Measurements from ENCODE around the gene DRD4.
"Not testable (repeated sequence)": the region's sequence is repeated elsewhere in the genome, so short reads cannot be mapped to it uniquely, and the experiment has no call there.

The DRD4 gene

DNA sequence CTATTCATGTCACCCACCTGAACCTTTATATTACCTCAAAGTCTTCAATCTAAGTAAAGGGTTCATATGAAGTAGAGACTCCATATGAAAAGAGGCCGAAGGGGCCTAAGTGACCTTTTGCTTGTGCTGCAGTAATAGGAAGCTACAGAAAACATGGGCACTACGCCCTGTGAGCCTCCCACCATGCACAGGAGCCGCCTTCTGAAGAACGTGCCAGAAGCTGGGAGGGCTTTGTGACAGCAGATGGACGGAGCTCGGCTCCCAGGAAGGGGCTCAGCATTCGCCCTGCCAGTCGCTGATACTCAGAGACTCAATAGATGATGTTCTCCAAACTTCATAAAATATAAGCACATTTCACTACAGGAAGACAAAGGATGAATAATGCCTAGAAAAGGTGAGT, 36.8 kb downstream of the DRD4 start:
- no peak overlapping the region for H3K4me3 ChIP-seq (ENCODE audit: low read depth, low read length)

DNA sequence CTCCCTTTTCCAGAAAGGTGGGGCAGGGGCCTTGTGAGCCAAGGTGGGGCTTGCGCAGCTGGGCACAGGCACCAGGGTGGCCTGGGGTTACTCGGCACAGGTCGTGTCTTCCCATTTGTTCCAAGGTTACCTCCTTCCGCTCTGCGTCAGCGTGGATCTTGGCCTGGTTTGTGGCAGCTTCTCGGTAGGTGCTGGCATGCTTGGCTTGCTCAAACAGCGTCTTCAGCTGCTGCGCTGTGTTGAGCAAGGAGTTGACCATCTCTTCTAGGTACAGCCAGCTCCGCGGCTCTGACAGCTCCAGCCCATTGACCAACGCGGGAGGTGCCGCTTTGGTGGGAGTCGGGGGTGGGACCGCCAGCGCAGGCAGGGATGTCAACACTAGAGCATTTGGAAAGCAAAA, 37.3 kb downstream of the DRD4 start:
- no peak overlapping the region for H3K4me3 ChIP-seq (ENCODE audit: low read depth, low read length)

DNA sequence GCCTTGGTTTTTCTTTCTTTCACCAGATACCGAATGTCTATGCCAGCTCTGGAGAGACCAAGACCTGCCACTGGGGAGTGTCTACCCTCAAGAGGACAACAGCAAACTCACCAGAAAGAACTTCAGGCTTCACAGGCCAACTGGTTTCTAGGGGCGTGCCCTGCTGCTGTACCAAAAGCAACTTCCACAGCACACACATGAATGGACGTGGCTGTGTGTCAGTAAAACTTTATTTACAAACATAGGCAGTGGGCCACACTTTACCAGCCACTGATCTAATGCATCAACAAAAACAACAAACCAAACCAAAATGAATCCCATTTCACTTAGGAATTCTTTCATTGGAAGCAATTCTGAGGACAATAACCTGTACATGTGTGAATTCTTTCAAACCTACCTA, 41.2 kb downstream of the DRD4 start:
- no peak overlapping the region for H3K4me3 ChIP-seq (ENCODE audit: low read depth, low read length)

DNA sequence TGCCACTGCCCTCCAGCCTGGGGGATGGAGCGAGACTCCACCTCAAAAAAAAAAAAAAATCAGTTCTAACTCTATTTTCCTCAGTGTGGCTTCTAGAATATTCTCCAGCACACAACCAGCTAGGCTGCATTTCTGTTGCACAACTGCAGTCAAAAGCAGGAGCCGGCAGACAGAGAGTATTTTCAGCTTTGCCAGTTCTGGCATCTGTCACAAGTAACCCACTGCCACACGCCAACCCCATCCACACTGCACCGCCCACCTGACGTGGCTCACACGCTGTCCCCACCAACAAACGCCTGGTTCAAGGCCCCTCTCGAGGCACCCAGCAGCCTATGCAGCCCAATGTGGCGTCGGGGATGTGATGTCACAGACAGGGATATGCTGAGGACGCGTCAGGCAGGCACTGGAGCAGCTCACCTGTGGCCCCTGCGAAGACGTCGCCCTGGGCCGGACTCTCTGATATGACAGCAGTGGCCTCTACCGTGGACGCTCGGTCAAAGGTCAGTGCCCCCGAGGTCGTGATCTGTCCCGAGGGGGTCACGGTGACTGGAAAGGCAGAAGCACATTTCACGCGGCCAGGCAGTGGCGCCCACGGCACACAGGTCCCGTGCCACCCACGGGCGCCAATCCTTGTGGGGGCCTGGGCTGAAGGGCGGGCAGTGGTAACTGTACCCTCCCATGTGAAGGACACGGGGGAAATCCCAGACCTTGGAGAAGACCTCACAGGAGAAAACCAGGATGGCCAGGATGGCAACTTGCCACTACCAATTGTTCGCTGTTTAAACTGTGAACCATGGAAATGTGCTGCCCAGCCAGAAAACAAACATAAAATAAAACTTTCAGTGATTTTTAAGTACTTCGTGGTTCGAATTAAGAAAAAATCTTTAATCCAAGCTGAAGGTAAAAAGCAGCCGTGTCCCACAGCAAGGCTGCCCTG, 42.5 kb downstream of the DRD4 start:
- H3K4me3 ChIP-seq (ENCODE audit: low read depth, low read length): no peak overlapping the region

DNA sequence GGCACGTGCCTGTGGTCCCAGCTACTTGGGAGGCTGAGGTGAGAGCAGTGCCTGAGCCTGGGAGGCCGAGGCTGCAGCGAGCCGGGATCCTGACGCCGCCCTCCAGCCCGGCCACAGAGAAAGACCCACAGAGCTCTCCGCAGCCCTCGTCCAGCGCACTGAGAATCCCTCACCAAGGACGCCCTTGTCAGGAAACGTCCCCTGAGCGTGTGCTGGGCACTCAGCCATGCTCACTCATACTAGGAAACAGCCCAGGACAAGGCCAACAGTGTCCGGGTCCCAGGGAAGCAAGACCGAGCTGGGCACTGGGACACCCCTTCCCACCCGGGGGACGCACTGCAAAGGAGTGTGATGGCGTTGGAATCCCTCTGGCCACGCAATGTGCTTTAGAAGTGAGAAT, 43.4 kb downstream of the DRD4 start:
- H3K4me3 ChIP-seq (ENCODE audit: low read depth, low read length): no peak overlapping the region

DNA sequence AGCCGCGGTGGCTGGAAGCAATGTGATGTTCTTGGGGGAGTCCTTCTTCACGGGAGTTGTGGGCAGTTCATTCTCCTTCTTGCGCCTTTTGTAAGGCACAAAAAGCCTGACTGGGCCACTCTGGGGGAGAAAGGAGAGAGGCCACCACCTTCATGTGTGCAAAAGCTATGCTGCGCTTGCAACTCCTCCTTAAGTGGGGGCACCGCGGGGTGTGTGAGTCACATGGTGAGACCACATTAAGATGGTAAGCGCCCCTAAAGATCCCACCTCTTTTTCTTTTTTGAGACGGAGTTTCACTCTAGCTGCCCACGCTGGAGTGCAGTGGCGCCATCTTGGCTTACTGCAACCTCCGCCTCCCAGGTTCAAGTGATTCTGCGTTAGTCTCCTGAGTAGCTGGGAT, 43.9 kb downstream of the DRD4 start:
- no peak overlapping the region for H3K4me3 ChIP-seq (ENCODE audit: low read depth, low read length)

DNA sequence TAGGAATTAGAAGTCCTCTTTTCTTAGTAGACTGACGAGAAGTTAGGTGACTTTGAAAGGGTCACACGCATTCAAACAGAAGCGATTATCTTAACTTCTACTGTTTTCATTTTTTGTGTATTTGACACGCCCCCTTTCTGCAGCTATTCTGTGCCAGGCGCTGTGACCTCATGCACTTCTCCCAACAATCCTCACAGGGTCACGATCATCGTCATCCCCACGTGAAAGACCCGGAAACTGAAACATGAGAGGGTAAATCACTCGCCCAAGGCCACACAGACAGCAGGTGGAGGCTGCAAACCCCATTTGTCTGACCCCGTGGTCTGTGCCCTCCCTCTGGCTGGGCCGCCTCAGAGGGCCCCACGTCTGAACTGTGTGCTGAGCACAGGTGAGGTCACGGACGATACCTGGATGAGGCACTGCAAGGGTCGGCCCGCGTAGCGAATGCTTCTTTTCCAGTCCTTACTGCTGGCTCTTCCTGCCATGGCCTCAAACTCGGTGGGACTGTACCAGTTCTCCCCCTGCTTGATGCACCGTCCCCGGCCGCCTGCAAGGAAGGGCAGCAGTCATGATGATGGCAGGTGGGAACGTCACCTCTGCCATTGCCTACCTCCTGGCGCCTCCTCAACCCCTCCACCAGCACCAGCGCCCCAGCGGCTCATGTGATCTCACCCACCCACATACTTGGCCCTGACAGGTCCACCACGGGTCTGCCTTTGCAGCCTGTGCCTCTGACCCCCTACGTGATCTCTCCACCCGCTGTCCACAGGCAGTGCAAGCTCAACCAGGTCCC, 49.6 kb downstream of the DRD4 start:
- no peak overlapping the region for H3K4me3 ChIP-seq (ENCODE audit: low read depth, low read length)

DNA sequence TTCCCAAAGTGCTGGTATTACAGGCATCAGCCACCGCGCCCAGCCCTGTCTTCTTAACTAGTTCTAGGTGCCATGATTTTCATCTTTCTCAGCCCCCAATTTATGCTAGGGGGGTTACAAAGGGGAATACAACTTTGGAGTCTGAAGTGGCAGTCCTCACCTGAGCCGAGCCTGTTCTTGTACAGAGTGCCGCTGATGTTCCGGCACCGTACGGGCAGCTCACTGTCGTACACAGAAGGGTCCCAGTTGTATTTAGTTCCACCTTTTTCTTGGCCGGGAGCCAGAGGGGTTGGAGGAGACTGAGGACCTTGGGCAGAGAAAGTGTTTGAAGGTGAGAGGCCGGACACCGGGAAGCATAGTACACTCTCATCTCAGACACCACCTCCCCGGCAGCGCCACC, 50.7 kb downstream of the DRD4 start:
- no peak overlapping the region for H3K4me3 ChIP-seq (ENCODE audit: low read depth, low read length)

DNA sequence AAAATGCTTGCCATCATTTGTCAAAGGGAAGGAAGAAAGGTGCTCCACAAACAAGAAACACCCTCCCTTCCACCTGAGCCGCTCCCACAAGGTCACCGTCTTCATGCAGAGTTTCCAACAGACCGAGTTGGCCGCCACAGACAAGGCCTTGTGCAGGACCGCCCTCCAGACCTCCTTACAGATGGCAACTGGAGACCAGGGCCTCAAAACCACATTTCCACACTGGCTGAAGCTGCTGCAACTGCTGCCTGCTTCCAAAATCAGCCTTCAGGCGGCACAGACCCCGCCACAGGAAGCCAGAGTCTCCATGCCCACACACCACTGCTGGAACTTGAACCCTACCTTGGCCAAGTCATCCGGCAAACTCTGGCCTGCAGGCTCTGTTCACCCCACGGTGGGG, 51.6 kb downstream of the DRD4 start:
- no peak overlapping the region for H3K4me3 ChIP-seq (ENCODE audit: low read depth, low read length)

DNA sequence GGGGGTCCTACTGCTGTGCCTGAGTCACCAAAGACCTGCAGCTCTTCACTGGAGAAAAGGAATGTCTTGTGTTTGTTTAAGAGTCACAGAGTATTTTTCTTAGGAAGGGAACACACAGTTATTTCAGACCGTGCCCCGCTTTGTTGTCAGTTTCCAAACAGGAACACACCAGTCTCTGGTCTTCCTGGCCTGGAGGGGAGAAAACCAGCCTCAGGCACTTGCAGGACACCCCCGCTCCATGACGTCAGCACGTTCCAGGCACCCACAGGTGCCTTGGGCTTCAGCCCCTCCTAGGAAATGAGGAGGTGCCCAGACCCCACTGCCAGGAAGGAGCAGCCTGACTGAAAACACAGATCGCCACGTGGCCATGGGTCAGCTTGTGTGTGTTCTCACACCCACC, 52.6 kb downstream of the DRD4 start:
- no peak overlapping the region for H3K4me3 ChIP-seq (ENCODE audit: low read depth, low read length)

DNA sequence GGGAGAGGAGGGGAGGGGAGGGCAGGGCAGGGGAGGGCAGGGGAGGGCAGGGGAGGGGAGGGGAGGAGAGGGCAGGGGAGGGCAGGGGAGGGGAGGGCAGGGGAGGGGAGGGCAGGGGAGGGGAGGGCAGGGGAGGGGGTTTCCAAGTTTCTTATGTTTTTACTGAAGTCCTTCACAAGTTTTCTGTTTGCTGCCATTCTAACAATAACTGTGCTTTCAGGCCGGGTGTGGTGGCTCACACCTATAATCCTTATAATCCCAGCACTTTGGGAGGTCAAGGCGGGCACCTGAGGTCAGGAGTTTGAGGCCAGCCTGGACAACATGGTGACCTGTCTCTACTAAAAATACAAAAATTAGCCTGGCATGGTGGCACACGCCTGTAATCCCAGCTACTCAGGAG, 53.2 kb downstream of the DRD4 start:
- not testable (repeated sequence) for H3K4me3 ChIP-seq (ENCODE audit: low read depth, low read length)

Data from iPS-11a (cell line).